ENCODE data around the gene TRPM3.

TRPM3 gene

GRCh38 chr9:70924380-70924779, 197.0 kb downstream of the TRPM3 start:
- no peaks in the 10 kb centered on the region for H3K36me3 ChIP-seq (ENCODE audit: control insufficient read depth in 2 of 2, insufficient read depth in 1 of 2, low read length in 2 of 2)
- no peak overlapping the region for H3K27ac ChIP-seq (ENCODE audit: extremely low read depth, low read depth, low read length)
- POLR2A ChIA-PET, result no interaction called here
- no peak overlapping the region for H3K4me3 ChIP-seq (ENCODE audit: low read depth, low read length)
- CTCF ChIA-PET, result interaction anchor here (0.5 to 1.9 kb wide), 36 partner anchors 8 to 364 kb away, joined by 3 to 42 read pairs (median 5); no protein-coding TSS in a partner anchor
- no peaks in the 10 kb centered on the region for H3K9me3 ChIP-seq (ENCODE audit: control insufficient read depth, insufficient read depth, low read depth, low read length)
- no peaks in the 10 kb centered on the region for H3K4me1 ChIP-seq (ENCODE audit: control insufficient read depth, insufficient read depth, low read length)
- TF ChIP-seq ZBTB6 (tag by site-specific recombination; IDR thresholded peaks at IDR 0.05) (no peak), KLF16 (tag by site-specific recombination; IDR thresholded peaks at IDR 0.05) (no peak), WT1 (tag by site-specific recombination; IDR thresholded peaks at IDR 0.05) (no peak), ZNF146 (tag by site-specific recombination; IDR thresholded peaks at IDR 0.05) (no peak)

- H3K27ac ChIP-seq (ENCODE audit: extremely low read depth, low read depth, low read length), result no peak overlapping the region
- POLR2A ChIA-PET, result no interaction called here
Observed at GRCh38 chr9:70923961-70924360, 197.5 kb downstream of the TRPM3 start.

GRCh38 chr9:70921136-70921535, 200.3 kb downstream of the TRPM3 start:
- H3K4me1 ChIP-seq (ENCODE audit: control insufficient read depth, insufficient read depth, low read length), result no peaks in the 10 kb centered on the region
- H3K27ac ChIP-seq (ENCODE audit: extremely low read depth, low read depth, low read length), result no peak overlapping the region
- ChIA-PET POLR2A (no interaction called here), CTCF (interaction anchor here (0.6 to 3.4 kb wide), 4 partner anchors 33 to 692 kb away, joined by 3 to 22 read pairs (median 4); no protein-coding TSS in a partner anchor)
- no peak overlapping the region for H3K4me3 ChIP-seq (ENCODE audit: low read depth, low read length)
- H3K9me3 ChIP-seq (ENCODE audit: control insufficient read depth, insufficient read depth, low read depth, low read length), result no peaks in the 10 kb centered on the region
- no peaks in the 10 kb centered on the region for H3K36me3 ChIP-seq (ENCODE audit: control insufficient read depth in 2 of 2, insufficient read depth in 1 of 2, low read length in 2 of 2)
- TF ChIP-seq ZNF555 (tag by site-specific recombination; conservative IDR thresholded peaks at IDR 0.05), result no peak
- TF ChIP-seq ZBTB48 (tag by site-specific recombination; IDR thresholded peaks at IDR 0.05), result no peak
- TF ChIP-seq REST (tag by site-specific recombination; IDR thresholded peaks at IDR 0.05), result no peak
- TF ChIP-seq ZNF560 (tag by site-specific recombination; IDR thresholded peaks at IDR 0.05; ENCODE audit: borderline replicate concordance), result no peak
- TF ChIP-seq ZNF596 (tag by site-specific recombination; IDR thresholded peaks at IDR 0.05), result no peak
- TF ChIP-seq KLF17 (tag by site-specific recombination; IDR thresholded peaks at IDR 0.05), result no peak
- no peak for TF ChIP-seq ZNF221 (tag by site-specific recombination; IDR thresholded peaks at IDR 0.05; ENCODE audit: borderline replicate concordance)
- TF ChIP-seq ZBTB21 (tag by site-specific recombination; IDR thresholded peaks at IDR 0.05), result no peak

More at GRCh38 chr9:70923961-70924360, 197.5 kb downstream of the TRPM3 start:
- CTCF ChIA-PET, result interaction anchor here (0.7 to 1.9 kb wide), 31 partner anchors 9 to 365 kb away, joined by 3 to 42 read pairs (median 5); no protein-coding TSS in a partner anchor
- Histone ChIP-seq H3K36me3 (ENCODE audit: control insufficient read depth in 2 of 2, insufficient read depth in 1 of 2, low read length in 2 of 2) (no peaks in the 10 kb centered on the region), H3K9me3 (ENCODE audit: control insufficient read depth, insufficient read depth, low read depth, low read length) (no peaks in the 10 kb centered on the region), H3K4me1 (ENCODE audit: control insufficient read depth, insufficient read depth, low read length) (no peaks in the 10 kb centered on the region), H3K4me3 (ENCODE audit: low read depth, low read length) (no peak overlapping the region)
- TF ChIP-seq BCL11A (tag by site-specific recombination; IDR thresholded peaks at IDR 0.05; ENCODE audit: low read depth), result no peak
- TF ChIP-seq MZF1 (tag by site-specific recombination; IDR thresholded peaks at IDR 0.05; ENCODE audit: borderline replicate concordance), result no peak
- no peak for TF ChIP-seq ZNF23 (tag by site-specific recombination; IDR thresholded peaks at IDR 0.05; ENCODE audit: borderline replicate concordance)
- no peak for TF ChIP-seq ZNF707 (tag by site-specific recombination; IDR thresholded peaks at IDR 0.05)
- no peak for TF ChIP-seq ZNF768 (tag by site-specific recombination; IDR thresholded peaks at IDR 0.05)
- no peak for TF ChIP-seq PBX3 (CRISPR knock-in tag; IDR thresholded peaks at IDR 0.05)
- no peak for TF ChIP-seq ZBTB48 (tag by site-specific recombination; IDR thresholded peaks at IDR 0.05)
- no peak for TF ChIP-seq ZEB2 (tag by site-specific recombination; IDR thresholded peaks at IDR 0.05)
- TF ChIP-seq ZNF610 (tag by site-specific recombination; IDR thresholded peaks at IDR 0.05; ENCODE audit: borderline replicate concordance), result no peak
- no peak for TF ChIP-seq ZXDB (tag by site-specific recombination; IDR thresholded peaks at IDR 0.05)
- TF ChIP-seq ZNF184 (tag by site-specific recombination; IDR thresholded peaks at IDR 0.05), result no peak
- TF ChIP-seq KLF16 (tag by site-specific recombination; IDR thresholded peaks at IDR 0.05), result no peak
- no peak for TF ChIP-seq ZNF549 (tag by site-specific recombination; IDR thresholded peaks at IDR 0.05)
- no peak for TF ChIP-seq ZBTB1 (tag by site-specific recombination; IDR thresholded peaks at IDR 0.05)
- TF ChIP-seq HIC1 (tag by site-specific recombination; IDR thresholded peaks at IDR 0.05), result no peak
- TF ChIP-seq SP7 (tag by site-specific recombination; IDR thresholded peaks at IDR 0.05), result no peak
